Loucy (cell line): ENCODE results near the gene TAF1D.

Experiments
- EZH2phosphoT487 ChIP-seq: fragments of 200-600 bp; IDR thresholded peaks from 2 replicates; pipeline ENCODE4 v1.6.1; 2018; ENCODE audit warnings: antibody characterized with exemption, mild to moderate bottlenecking, moderate library complexity, borderline replicate concordance
- TF ChIP-seq, protein P1 (sequence below): fragments of 200-600 bp; sonication (generic); conservative IDR thresholded peaks from 2 replicates; pipeline ENCODE4 v1.5.1; 2014; ENCODE audit warnings: mild to moderate bottlenecking, antibody characterized with exemption, low read length

- TF ChIP-seq, protein P1, sequence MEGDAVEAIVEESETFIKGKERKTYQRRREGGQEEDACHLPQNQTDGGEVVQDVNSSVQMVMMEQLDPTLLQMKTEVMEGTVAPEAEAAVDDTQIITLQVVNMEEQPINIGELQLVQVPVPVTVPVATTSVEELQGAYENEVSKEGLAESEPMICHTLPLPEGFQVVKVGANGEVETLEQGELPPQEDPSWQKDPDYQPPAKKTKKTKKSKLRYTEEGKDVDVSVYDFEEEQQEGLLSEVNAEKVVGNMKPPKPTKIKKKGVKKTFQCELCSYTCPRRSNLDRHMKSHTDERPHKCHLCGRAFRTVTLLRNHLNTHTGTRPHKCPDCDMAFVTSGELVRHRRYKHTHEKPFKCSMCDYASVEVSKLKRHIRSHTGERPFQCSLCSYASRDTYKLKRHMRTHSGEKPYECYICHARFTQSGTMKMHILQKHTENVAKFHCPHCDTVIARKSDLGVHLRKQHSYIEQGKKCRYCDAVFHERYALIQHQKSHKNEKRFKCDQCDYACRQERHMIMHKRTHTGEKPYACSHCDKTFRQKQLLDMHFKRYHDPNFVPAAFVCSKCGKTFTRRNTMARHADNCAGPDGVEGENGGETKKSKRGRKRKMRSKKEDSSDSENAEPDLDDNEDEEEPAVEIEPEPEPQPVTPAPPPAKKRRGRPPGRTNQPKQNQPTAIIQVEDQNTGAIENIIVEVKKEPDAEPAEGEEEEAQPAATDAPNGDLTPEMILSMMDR = peak; percentile 40
- TF ChIP-seq EZH2phosphoT487 = no peak
Observed at GRCh38 chr11:93694109-93694508, 47.2 kb downstream of the TAF1D start.
